ENCODE data around the gene PTPRO. TPM values are rescaled to one million over a fixed set of nuclear protein-coding genes. Genes with fewer than 3 reads are reported as not detected.

The PTPRO gene
- total RNA-seq, 1 experiment from 2014 or later, result not detected

DNA sequence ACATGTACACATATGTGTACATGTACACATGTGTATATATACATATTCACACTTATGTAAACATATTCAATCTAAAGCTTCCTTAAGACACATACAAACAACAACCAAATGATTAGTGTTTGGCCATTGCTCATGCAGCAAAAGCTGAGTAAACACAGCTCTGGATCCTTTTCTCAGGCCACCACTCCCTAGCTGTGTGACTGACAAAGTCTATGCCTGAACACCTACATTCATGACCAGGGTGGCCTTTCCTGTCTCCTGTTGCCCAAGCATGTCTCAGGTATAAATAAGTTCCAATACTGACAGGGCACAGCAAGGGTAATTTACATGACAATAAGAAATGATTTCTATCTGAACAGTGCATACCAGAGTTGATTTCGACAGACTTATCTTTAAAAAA is 1.4 kb upstream of the PTPRO start:
- TF ChIP-seq, protein P1, sequence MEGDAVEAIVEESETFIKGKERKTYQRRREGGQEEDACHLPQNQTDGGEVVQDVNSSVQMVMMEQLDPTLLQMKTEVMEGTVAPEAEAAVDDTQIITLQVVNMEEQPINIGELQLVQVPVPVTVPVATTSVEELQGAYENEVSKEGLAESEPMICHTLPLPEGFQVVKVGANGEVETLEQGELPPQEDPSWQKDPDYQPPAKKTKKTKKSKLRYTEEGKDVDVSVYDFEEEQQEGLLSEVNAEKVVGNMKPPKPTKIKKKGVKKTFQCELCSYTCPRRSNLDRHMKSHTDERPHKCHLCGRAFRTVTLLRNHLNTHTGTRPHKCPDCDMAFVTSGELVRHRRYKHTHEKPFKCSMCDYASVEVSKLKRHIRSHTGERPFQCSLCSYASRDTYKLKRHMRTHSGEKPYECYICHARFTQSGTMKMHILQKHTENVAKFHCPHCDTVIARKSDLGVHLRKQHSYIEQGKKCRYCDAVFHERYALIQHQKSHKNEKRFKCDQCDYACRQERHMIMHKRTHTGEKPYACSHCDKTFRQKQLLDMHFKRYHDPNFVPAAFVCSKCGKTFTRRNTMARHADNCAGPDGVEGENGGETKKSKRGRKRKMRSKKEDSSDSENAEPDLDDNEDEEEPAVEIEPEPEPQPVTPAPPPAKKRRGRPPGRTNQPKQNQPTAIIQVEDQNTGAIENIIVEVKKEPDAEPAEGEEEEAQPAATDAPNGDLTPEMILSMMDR (conservative IDR thresholded peaks at IDR 0.05; ENCODE audit: low read depth, low read length), result no peak
- TF ChIP-seq EZH2 (IDR thresholded peaks at IDR 0.05; ENCODE audit: low read length, unreplicated experiment), result no peak

DNA sequence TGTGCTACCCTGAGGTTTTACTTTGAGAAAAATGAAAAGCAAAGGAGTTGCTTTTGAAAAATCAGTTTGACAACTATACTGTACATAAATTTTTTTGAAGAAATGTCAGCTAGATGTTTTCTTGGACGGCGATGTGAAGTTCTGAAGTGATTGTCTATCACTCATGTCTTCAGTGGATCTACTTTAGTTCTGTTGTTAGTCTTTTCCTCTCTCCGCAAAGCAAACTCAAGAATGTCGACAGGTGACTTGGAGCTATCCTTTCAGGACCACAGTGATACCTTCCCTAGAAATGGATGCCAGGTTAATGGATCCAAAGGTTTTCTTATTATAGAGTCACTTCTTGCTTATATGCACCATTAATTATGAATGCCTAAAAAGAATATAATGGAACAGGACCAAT is 1.2 kb downstream of the PTPRO start:
- H4K20me1 ChIP-seq (ENCODE audit: low read length), result no peaks in the 10 kb centered on the region
- no peaks in the 10 kb centered on the region for H3F3A ChIP-seq (ENCODE audit: low read length, unreplicated experiment)
- H3K9me2 ChIP-seq (replicated peaks; ENCODE audit: low read length), result no peaks in the 10 kb centered on the region
- peaks cover 22% of the 10 kb centered on the region for H3K27me3 ChIP-seq (ENCODE audit: low read length)
- TF ChIP-seq EZH2 (IDR thresholded peaks at IDR 0.05; ENCODE audit: low read length, unreplicated experiment) (no peak), EZH2phosphoT487 (IDR thresholded peaks at IDR 0.05; ENCODE audit: borderline replicate concordance, low read length) (no peak)
- TF ChIP-seq, protein P1 (conservative IDR thresholded peaks at IDR 0.05; ENCODE audit: low read depth, low read length), result no peak
- BruUV-seq (replicated peaks), result no TSS peak
- H2AFZ ChIP-seq (ENCODE audit: low read length), result no peak overlapping the region
- H3K27ac ChIP-seq (ENCODE audit: low read length), result no peak overlapping the region
- H3K79me2 ChIP-seq (ENCODE audit: low read length), result no peaks in the 10 kb centered on the region
- H3K4me2 ChIP-seq (ENCODE audit: low read length), result no peak overlapping the region
- ATAC-seq (no peak), DNase-seq (no peak)
- intact Hi-C loops (cut with micrococcal nuclease), result no loop called here
- H3K4me1 ChIP-seq (ENCODE audit: insufficient read depth, low read length), result no peaks in the 10 kb centered on the region
- no peak overlapping the region for H3K9ac ChIP-seq (ENCODE audit: low read length)
- no peaks in the 10 kb centered on the region for H3K36me3 ChIP-seq (ENCODE audit: low read depth, low read length)
- POLR2A ChIA-PET (ENCODE audit: unreplicated experiment), result no interaction called here
- H3K9me3 ChIP-seq (ENCODE audit: low read length), result no peaks in the 10 kb centered on the region
- H3K4me3 ChIP-seq (ENCODE audit: low read length), result no peak overlapping the region
- CTCF ChIA-PET, result no interaction called here

More for the DNA sequence above, 1.4 kb upstream of the PTPRO start:
- H3K36me3 ChIP-seq (ENCODE audit: low read depth, low read length), result no peaks in the 10 kb centered on the region
- peaks cover 23% of the 10 kb centered on the region; the same call in 1 of the 2 replicates for H3K27me3 ChIP-seq (ENCODE audit: low read length)
- no peaks in the 10 kb centered on the region for H3K4me1 ChIP-seq (ENCODE audit: insufficient read depth, low read length)
- no peaks in the 10 kb centered on the region for H4K20me1 ChIP-seq (ENCODE audit: low read length)
- H3K79me2 ChIP-seq (ENCODE audit: low read length), result no peaks in the 10 kb centered on the region
- POLR2A ChIA-PET (ENCODE audit: unreplicated experiment), result no interaction called here
- CTCF ChIA-PET, result interaction anchor here (0.7 kb wide), 1 partner anchor 51 kb away, joined by 3 read pairs; no protein-coding TSS in a partner anchor
- intact Hi-C loops (cut with micrococcal nuclease), result no loop called here
- H3K4me3 ChIP-seq (ENCODE audit: low read length), result no peak overlapping the region
- H2AFZ ChIP-seq (ENCODE audit: low read length), result no peak overlapping the region
- H3K9me3 ChIP-seq (ENCODE audit: low read length), result no peaks in the 10 kb centered on the region
- no peaks in the 10 kb centered on the region for H3F3A ChIP-seq (ENCODE audit: low read length, unreplicated experiment)
- ATAC-seq (no peak), DNase-seq (no peak)
- no peak overlapping the region for H3K4me2 ChIP-seq (ENCODE audit: low read length)
- no peaks in the 10 kb centered on the region for H3K9me2 ChIP-seq (replicated peaks; ENCODE audit: low read length)
- H3K27ac ChIP-seq (ENCODE audit: low read length), result no peak overlapping the region
- H3K9ac ChIP-seq (ENCODE audit: low read length), result no peak overlapping the region
- BruUV-seq (replicated peaks), result no TSS peak

DNA sequence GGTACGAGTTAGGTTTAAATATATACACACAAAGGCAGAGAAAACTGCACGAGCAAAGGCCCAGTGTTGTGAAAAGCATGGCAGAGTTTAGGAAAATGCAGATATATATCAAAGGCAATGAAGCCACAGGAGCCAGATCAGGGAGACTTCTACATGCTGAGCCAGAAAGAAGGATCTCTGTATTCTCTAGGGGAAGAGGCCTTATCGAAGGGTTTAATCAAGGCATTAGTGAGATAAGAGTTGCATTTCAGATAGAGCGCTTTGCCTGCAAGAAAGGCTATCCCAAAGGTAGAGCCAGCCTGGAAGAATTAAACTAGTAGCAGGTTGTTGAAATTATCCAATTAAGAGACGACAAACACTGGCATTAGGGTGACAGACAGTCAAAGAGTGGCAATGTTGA is 7.6 kb downstream of the PTPRO start:
- Histone ChIP-seq H3K4me3 (ENCODE audit: low read length) (no peak overlapping the region), H3K79me2 (ENCODE audit: low read length) (no peaks in the 10 kb centered on the region), H2AFZ (ENCODE audit: low read length) (no peak overlapping the region), H3K27ac (ENCODE audit: low read length) (no peak overlapping the region), H3K36me3 (ENCODE audit: low read depth, low read length) (no peaks in the 10 kb centered on the region), H3K27me3 (ENCODE audit: low read length) (peaks cover 32% of the 10 kb centered on the region), H3K4me1 (ENCODE audit: insufficient read depth, low read length) (no peaks in the 10 kb centered on the region), H3F3A (ENCODE audit: low read length, unreplicated experiment) (no peaks in the 10 kb centered on the region), H3K9ac (ENCODE audit: low read length) (no peak overlapping the region), H3K9me2 (replicated peaks; ENCODE audit: low read length) (no peaks in the 10 kb centered on the region), H4K20me1 (ENCODE audit: low read length) (no peaks in the 10 kb centered on the region), H3K9me3 (ENCODE audit: low read length) (no peaks in the 10 kb centered on the region), H3K4me2 (ENCODE audit: low read length) (no peak overlapping the region)
- DNase-seq (no peak), ATAC-seq (no peak)
- BruUV-seq (replicated peaks), result no TSS peak
- TF ChIP-seq EZH2 (IDR thresholded peaks at IDR 0.05; ENCODE audit: low read length, unreplicated experiment), result no peak
- TF ChIP-seq, protein P1 (conservative IDR thresholded peaks at IDR 0.05; ENCODE audit: low read depth, low read length), result no peak
- no peak for TF ChIP-seq EZH2phosphoT487 (IDR thresholded peaks at IDR 0.05; ENCODE audit: borderline replicate concordance, low read length)
- intact Hi-C loops (cut with micrococcal nuclease), result no loop called here
- ChIA-PET POLR2A (ENCODE audit: unreplicated experiment) (no interaction called here), CTCF (no interaction called here)
